GM18868 (cell line): ENCODE results near the gene MIER2.
"Not testable (repeated sequence)": the region's sequence is repeated elsewhere in the genome, so short reads cannot be mapped to it uniquely, and the experiment has no call there.

Experiments
- ATAC-seq: cut with Tn5 transposase; IDR thresholded peaks from one replicate; pipeline ENCODE4 v1.9.1; 2021; ENCODE audit warnings: mild to moderate bottlenecking, moderate library complexity; ENCODE audit not compliant: unreplicated experiment

MIER2 gene

GRCh38 chr19:289651-290371 is 54.8 kb downstream of the MIER2 start:
- no peak for ATAC-seq

GRCh38 chr19:288911-289310 is 55.7 kb downstream of the MIER2 start:
- ATAC-seq = no peak

GRCh38 chr19:287381-287871 is 57.2 kb downstream of the MIER2 start:
- ATAC-seq = no peak

GRCh38 chr19:283395-283794 is 61.2 kb downstream of the MIER2 start:
- no peak for ATAC-seq

GRCh38 chr19:282501-282900 is 62.1 kb downstream of the MIER2 start:
- ATAC-seq = no peak

- ATAC-seq = no peak
Measured at GRCh38 chr19:281992-282391, 62.6 kb downstream of the MIER2 start.

GRCh38 chr19:281156-281853 is 63.3 kb downstream of the MIER2 start:
- no peak for ATAC-seq

GRCh38 chr19:280541-281009 is 64.0 kb downstream of the MIER2 start:
- no peak for ATAC-seq

- no peak for ATAC-seq
Measured at GRCh38 chr19:279656-280055, 64.9 kb downstream of the MIER2 start.

- ATAC-seq = no peak
Measured at GRCh38 chr19:279231-279630, 65.4 kb downstream of the MIER2 start.

GRCh38 chr19:277581-278165 is 66.9 kb downstream of the MIER2 start:
- no peak for ATAC-seq

GRCh38 chr19:277131-277530 is 67.5 kb downstream of the MIER2 start:
- ATAC-seq = no peak

- ATAC-seq = no peak
Measured at GRCh38 chr19:275958-276646, 68.5 kb downstream of the MIER2 start.

GRCh38 chr19:275000-275399 is 69.6 kb downstream of the MIER2 start:
- ATAC-seq = no peak

- ATAC-seq = no peak
Measured at GRCh38 chr19:273393-273792, 71.2 kb downstream of the MIER2 start.

- ATAC-seq = no peak
Measured at GRCh38 chr19:271856-272255, 72.7 kb downstream of the MIER2 start.

- ATAC-seq = not testable (repeated sequence)
Measured at GRCh38 chr19:270766-271318, 73.8 kb downstream of the MIER2 start.

- ATAC-seq = no peak
Measured at GRCh38 chr19:269241-269640, 75.4 kb downstream of the MIER2 start.

- ATAC-seq = no peak
Measured at GRCh38 chr19:262125-262524, 82.5 kb downstream of the MIER2 start.

GRCh38 chr19:256804-257203 is 87.8 kb downstream of the MIER2 start:
- not testable (repeated sequence) for ATAC-seq
